GM06990 (cell line): ENCODE measurements around the gene JAK1.
A peak's percentile ranks its signal among the peaks of the same experiment; 100 is the strongest.

Experiments used
- DNase-seq: peaks from one replicate; pipeline ENCODE4 v3.0.0-alpha.2; 2011; ENCODE audit not compliant: insufficient read length; ENCODE audit errors: extremely low read depth
- H3K27me3 ChIP-seq: replicated peaks from 2 replicates; pipeline ENCODE4 v1.6.0; 2011; ENCODE audit warnings: low read length; ENCODE audit not compliant: control insufficient read depth, insufficient read depth
- H3K36me3 ChIP-seq: 2 replicates; pipeline ENCODE4 v1.5.1; 2011; ENCODE audit warnings: low read length; ENCODE audit not compliant: control insufficient read depth, insufficient read depth
- H3K4me3 ChIP-seq: replicated peaks from 2 replicates; pipeline ENCODE4 v1.5.1; 2011; ENCODE audit warnings: low read depth, mild to moderate bottlenecking, control low read depth, low read length
- TF ChIP-seq, protein P1 (sequence below): IDR thresholded peaks from 2 replicates; pipeline ENCODE4 v1.5.1; 2011; ENCODE audit warnings: low read length, control low read depth, mild to moderate bottlenecking, inconsistent platforms; ENCODE audit not compliant: insufficient read depth, poor library complexity, severe bottlenecking

JAK1 gene

GRCh38 chr1:64901663-64902062 lies 64.7 kb downstream of the JAK1 start:
- no peak for DNase-seq
- TF ChIP-seq, protein P1, sequence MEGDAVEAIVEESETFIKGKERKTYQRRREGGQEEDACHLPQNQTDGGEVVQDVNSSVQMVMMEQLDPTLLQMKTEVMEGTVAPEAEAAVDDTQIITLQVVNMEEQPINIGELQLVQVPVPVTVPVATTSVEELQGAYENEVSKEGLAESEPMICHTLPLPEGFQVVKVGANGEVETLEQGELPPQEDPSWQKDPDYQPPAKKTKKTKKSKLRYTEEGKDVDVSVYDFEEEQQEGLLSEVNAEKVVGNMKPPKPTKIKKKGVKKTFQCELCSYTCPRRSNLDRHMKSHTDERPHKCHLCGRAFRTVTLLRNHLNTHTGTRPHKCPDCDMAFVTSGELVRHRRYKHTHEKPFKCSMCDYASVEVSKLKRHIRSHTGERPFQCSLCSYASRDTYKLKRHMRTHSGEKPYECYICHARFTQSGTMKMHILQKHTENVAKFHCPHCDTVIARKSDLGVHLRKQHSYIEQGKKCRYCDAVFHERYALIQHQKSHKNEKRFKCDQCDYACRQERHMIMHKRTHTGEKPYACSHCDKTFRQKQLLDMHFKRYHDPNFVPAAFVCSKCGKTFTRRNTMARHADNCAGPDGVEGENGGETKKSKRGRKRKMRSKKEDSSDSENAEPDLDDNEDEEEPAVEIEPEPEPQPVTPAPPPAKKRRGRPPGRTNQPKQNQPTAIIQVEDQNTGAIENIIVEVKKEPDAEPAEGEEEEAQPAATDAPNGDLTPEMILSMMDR, result no peak
- Histone ChIP-seq H3K36me3 (no peaks in the 10 kb centered on the region), H3K4me3 (no peak overlapping the region), H3K27me3 (no peaks in the 10 kb centered on the region)

- Histone ChIP-seq H3K36me3 (no peaks in the 10 kb centered on the region), H3K4me3 (no peak overlapping the region), H3K27me3 (no peaks in the 10 kb centered on the region)
- DNase-seq, result no peak
- TF ChIP-seq, protein P1, result no peak
Observed at GRCh38 chr1:64900916-64901315, 65.4 kb downstream of the JAK1 start.

DNA sequence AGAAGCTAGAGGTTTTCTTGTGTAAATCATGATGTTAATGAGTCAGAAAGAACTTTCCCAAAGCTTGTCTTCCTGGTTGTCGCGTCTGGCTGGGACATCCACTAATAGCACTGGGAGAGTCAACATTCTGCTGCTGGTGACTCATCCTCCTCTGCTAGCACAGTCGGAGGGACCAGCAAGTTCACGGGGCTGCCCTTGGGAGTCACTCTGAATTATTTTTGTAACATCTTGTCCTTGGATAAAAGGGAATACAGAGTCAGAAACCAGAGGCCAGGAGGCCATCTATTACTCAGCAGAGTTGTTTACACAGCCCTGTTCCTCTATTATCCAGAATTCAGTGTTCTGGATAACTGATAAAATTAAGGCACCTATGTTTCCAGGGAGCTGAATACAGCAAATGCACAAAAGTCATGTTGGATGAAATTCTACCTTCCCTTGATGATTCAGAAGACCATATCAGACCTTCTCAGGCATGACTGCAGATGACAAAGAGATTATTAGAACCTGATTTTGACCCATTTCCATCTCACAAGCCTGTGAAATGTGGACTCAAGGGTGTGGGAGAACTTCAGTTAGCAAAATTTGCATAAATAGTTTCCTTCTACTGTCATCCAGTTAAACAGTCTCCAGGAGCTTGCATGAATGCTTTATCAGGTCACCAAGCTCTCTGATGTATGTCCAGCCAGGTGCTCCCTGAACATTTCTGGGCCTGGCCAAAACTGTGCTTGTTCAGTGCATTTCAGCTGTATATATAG lies 68.1 kb downstream of the JAK1 start:
- no peak overlapping the region for H3K4me3 ChIP-seq
- no peak for DNase-seq

DNA sequence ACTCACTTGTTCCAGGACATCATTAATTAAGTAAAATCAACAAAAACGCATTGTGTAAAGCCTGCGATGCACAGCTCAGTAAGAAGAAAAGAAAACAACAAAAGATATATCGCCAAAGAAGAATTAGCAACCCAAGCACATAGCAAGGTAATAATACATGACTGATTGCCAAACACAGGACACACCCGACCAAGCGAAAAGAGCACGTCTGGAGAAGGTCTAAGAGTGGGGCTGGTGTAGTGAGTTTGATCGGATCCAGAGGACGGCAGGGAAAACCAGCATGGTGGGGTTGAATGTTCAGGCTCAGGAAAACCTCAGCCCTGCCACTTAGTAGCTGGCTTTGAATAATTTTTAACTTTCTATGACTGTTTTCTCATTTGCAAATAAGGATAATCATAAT lies 69.8 kb downstream of the JAK1 start:
- Histone ChIP-seq H3K27me3 (no peaks in the 10 kb centered on the region), H3K4me3 (no peak overlapping the region), H3K36me3 (no peaks in the 10 kb centered on the region)
- no peak for DNase-seq
- TF ChIP-seq, protein P1, result no peak

More for the DNA sequence above, 68.1 kb downstream of the JAK1 start:
- Histone ChIP-seq H3K36me3 (no peaks in the 10 kb centered on the region), H3K27me3 (no peaks in the 10 kb centered on the region)
- TF ChIP-seq, protein P1, result no peak

DNA sequence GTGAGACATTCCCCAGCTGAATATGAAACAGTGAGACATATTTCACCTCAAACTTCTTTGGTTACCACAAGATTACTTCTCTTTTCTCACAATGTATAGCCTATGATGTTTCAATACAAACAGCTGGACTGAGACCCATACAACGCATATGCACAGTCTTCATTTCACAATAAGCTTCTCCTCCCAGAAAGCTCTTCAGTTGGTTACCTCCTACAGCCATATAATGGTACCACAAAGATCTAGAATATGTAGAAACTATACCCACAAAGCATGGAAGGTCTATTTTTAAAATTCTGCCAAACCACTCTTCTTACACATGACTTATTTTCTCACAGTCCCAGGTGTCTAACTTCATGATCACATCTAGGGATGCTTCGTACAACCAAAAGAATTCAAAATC lies 70.8 kb downstream of the JAK1 start:
- H3K27me3 ChIP-seq, result no peaks in the 10 kb centered on the region
- TF ChIP-seq, protein P1, result no peak
- H3K4me3 ChIP-seq, result no peak overlapping the region
- H3K36me3 ChIP-seq, result no peaks in the 10 kb centered on the region
- peak; percentile 45 for DNase-seq
